ENCODE results near the gene NKAIN2. TPM values are rescaled to one million over a fixed set of nuclear protein-coding genes. Genes with fewer than 3 reads are reported as not detected.

The NKAIN2 gene
- total RNA-seq, 1 experiment from 2014 or later, result not detected

- TF ChIP-seq CTCF (IDR thresholded peaks at IDR 0.05; ENCODE audit: unreplicated experiment), result no peak
- no peak for DNase-seq
- no peaks in the 10 kb centered on the region for H3K9me3 Mint-ChIP-seq (ENCODE audit: low read depth, unreplicated experiment)
- no peaks in the 10 kb centered on the region for H3K4me1 Mint-ChIP-seq (ENCODE audit: low read depth, unreplicated experiment)
- peaks cover 5% of the 10 kb centered on the region for H3K36me3 Mint-ChIP-seq (ENCODE audit: insufficient read depth, unreplicated experiment)
- H3K27ac Mint-ChIP-seq (ENCODE audit: unreplicated experiment), result no peak overlapping the region
- intact Hi-C loops (cut with micrococcal nuclease; ENCODE audit: unreplicated experiment), result no loop called here
- BruUV-seq (replicated peaks), result no TSS peak
- H3K27me3 Mint-ChIP-seq (ENCODE audit: unreplicated experiment), result no peaks in the 10 kb centered on the region
- H3K4me3 Mint-ChIP-seq (ENCODE audit: low read depth, unreplicated experiment), result no peak overlapping the region
- CTCF ChIA-PET, result no interaction called here
Measured at GRCh38 chr6:124310139-124310538, 506.5 kb downstream of the NKAIN2 start.

- no peak for TF ChIP-seq CTCF (IDR thresholded peaks at IDR 0.05; ENCODE audit: unreplicated experiment)
Measured at GRCh38 chr6:124319410-124319809, 515.7 kb downstream of the NKAIN2 start.

GRCh38 chr6:124324237-124324636, 520.6 kb downstream of the NKAIN2 start:
- intact Hi-C loops (cut with micrococcal nuclease; ENCODE audit: unreplicated experiment), result no loop called here
- no peak for DNase-seq
- no peak for TF ChIP-seq CTCF (IDR thresholded peaks at IDR 0.05; ENCODE audit: unreplicated experiment)
- Mint-ChIP-seq H3K4me1 (ENCODE audit: low read depth, unreplicated experiment) (no peaks in the 10 kb centered on the region), H3K4me3 (ENCODE audit: low read depth, unreplicated experiment) (no peak overlapping the region), H3K36me3 (ENCODE audit: insufficient read depth, unreplicated experiment) (no peaks in the 10 kb centered on the region), H3K27me3 (ENCODE audit: unreplicated experiment) (no peaks in the 10 kb centered on the region), H3K27ac (ENCODE audit: unreplicated experiment) (no peak overlapping the region), H3K9me3 (ENCODE audit: low read depth, unreplicated experiment) (no peaks in the 10 kb centered on the region)
- CTCF ChIA-PET, result no interaction called here
- BruUV-seq (replicated peaks), result no TSS peak

More at GRCh38 chr6:124319410-124319809, 515.7 kb downstream of the NKAIN2 start:
- CTCF ChIA-PET, result no interaction called here
- no peaks in the 10 kb centered on the region for H3K36me3 Mint-ChIP-seq (ENCODE audit: insufficient read depth, unreplicated experiment)
- H3K27me3 Mint-ChIP-seq (ENCODE audit: unreplicated experiment), result no peaks in the 10 kb centered on the region
- H3K4me1 Mint-ChIP-seq (ENCODE audit: low read depth, unreplicated experiment), result no peaks in the 10 kb centered on the region
- no peak for DNase-seq
- H3K27ac Mint-ChIP-seq (ENCODE audit: unreplicated experiment), result no peak overlapping the region
- H3K9me3 Mint-ChIP-seq (ENCODE audit: low read depth, unreplicated experiment), result no peaks in the 10 kb centered on the region
- BruUV-seq (replicated peaks), result no TSS peak
- H3K4me3 Mint-ChIP-seq (ENCODE audit: low read depth, unreplicated experiment), result no peak overlapping the region
- intact Hi-C loops (cut with micrococcal nuclease; ENCODE audit: unreplicated experiment), result no loop called here

- TF ChIP-seq CTCF (IDR thresholded peaks at IDR 0.05; ENCODE audit: unreplicated experiment), result no peak
- intact Hi-C loops (cut with micrococcal nuclease; ENCODE audit: unreplicated experiment), result loop anchor here (5.0 kb wide), 1 partner anchor 462 kb away; no protein-coding TSS in a partner anchor
- Mint-ChIP-seq H3K4me1 (ENCODE audit: low read depth, unreplicated experiment) (no peaks in the 10 kb centered on the region), H3K36me3 (ENCODE audit: insufficient read depth, unreplicated experiment) (no peaks in the 10 kb centered on the region), H3K4me3 (ENCODE audit: low read depth, unreplicated experiment) (no peak overlapping the region), H3K27ac (ENCODE audit: unreplicated experiment) (no peak overlapping the region), H3K9me3 (ENCODE audit: low read depth, unreplicated experiment) (no peaks in the 10 kb centered on the region), H3K27me3 (ENCODE audit: unreplicated experiment) (no peaks in the 10 kb centered on the region)
- DNase-seq, result no peak
- CTCF ChIA-PET, result no interaction called here
- BruUV-seq (replicated peaks), result no TSS peak
Measured at GRCh38 chr6:124330197-124330596, 526.5 kb downstream of the NKAIN2 start.

Data from Calu3 (cell line).